Psoas muscle (tissue), 8 donors: Measurements from ENCODE around the gene CASQ1. TPM values are rescaled to one million over a fixed set of nuclear protein-coding genes. Genes with fewer than 3 reads are reported as not detected.

Source experiments
- ATAC-seq, 4 donors: fragments of 200-7000 bp; cut with Tn5 transposase; one replicate each; pipeline ENCODE4 v1.9.1; 2020; ENCODE audit warnings: moderate library complexity in 3 of 4, mild to moderate bottlenecking in 2 of 4
- DNase-seq, 2 donors: peaks; one replicate each; pipeline ENCODE4 v3.0.0-alpha.2; 2020
- H3K27ac ChIP-seq: fragments of 200-600 bp; one replicate; pipeline ENCODE4 v1.8.0; 2022
- H3K27me3 ChIP-seq, 3 donors: fragments of 200-600 bp in 1 of 3; one replicate each; pipeline versions ENCODE4 v1.6.1 to v1.8.0; 2013 to 2022; ENCODE audit warnings: low read length in 2 of 3, mild to moderate bottlenecking in 2 of 3, moderate library complexity in 1 of 3; ENCODE audit not compliant: insufficient read depth in 3 of 3
- H3K36me3 ChIP-seq, 2 donors: fragments of 200-600 bp in 1 of 2; one replicate each; pipeline versions ENCODE4 v1.6.1 to v1.8.0; 2013 to 2022; ENCODE audit warnings: low read depth in 1 of 2, mild to moderate bottlenecking in 1 of 2, moderate library complexity in 1 of 2; ENCODE audit not compliant: insufficient read depth in 1 of 2
- H3K4me1 ChIP-seq: fragments of 200-600 bp; one replicate; pipeline ENCODE4 v1.8.0; 2022
- H3K4me3 ChIP-seq: fragments of 200-600 bp; one replicate; pipeline ENCODE4 v1.8.0; 2022; ENCODE audit warnings: mild to moderate bottlenecking
- H3K9me3 ChIP-seq: fragments of 200-600 bp; one replicate; pipeline ENCODE4 v1.8.0; 2022
- WGBS, 3 donors: extraction: QIAGEN DNeasy Blood & Tissue Kit; methylation state at CpG; one replicate each; pipeline versions ENCODE4 v1.1.6 to v1.1.7; 2013; 5-methylcytosine and 5-hydroxymethylcytosine counted together
- intact Hi-C, 2 donors: fragments of 100-400 bp; cut with DNase I; formaldehyde crosslinking; loops; one replicate each; pipeline versions ENCODE4 v1.11.0 to v1.14.2; 2022
- polyA plus RNA-seq, 3 donors: library from polyadenylated mRNA; stranded (reverse); fragments of 200-250 nt; gene quantifications; one replicate each; pipeline ENCODE4 v1.2.3, GENCODE V29; 2013
- total RNA-seq, 4 donors: library from RNA; stranded (reverse); fragmentation: NEBNext Ultra II Directional in 2 of 4; extraction: Animal tissue kit (Norgen Biotek cat#: 25700) in 2 of 4; gene quantifications; one replicate each; pipeline versions ENCODE4 v1.2.1 to v1.2.4, GENCODE V29; 2021 to 2023
- TF ChIP-seq, protein P1 (sequence below): fragments of 200-600 bp; IDR thresholded peaks from one replicate; pipeline ENCODE4 v1.8.0; 2022; ENCODE audit warnings: antibody characterized with exemption
- donor health status: healthy with polysubstance abuse.
- donor health status: DM: no; HTN: no; CAD: no; lungs with moderate emphysema.
- donor health status: Bipolar disorder and iron deficiency.
- donor health status: healthy.
- donor health status: DM: yes; HTN: yes; CAD: no.
- donor health status: DM: no; HTN: no; CAD: no.
- donor health status: DM: no; HTN: no; CAD: no.
- donor health status: DM: yes; HTN: yes; CAD: no.

Gene CASQ1
- total and polyA plus RNA-seq, 7 donors, result 171 to 903 (median 412) TPM

DNA sequence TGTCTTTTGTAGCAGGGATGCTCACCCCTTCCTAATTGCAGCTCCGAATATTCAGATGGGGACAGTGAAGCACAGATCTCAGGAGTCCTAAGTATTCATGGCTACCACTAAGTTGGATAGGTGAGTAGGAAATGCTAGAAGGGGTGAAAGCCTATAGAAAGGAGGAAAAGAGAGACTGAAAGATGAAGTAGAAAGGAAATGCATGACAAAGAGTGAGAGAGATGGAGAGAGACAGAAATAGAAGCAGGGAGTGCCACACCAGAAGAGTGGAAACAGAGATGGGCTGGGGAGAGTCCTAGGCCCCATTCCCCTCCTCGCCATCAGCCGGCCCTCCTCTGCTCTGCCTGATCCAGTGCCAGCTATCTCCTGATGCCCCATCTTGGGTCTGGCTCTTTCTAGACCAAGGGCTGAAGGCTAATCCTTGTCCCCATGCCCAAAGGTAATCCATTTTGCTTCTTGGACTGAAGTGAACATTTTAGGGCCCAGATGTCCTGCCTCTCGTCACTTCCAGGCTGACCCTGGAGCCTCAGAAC is 16.8 kb downstream of the CASQ1 start:
- Histone ChIP-seq H3K36me3 (peaks cover 0 to 43% of the 10 kb centered on the region in 2 donors), H3K4me3 (no peak overlapping the region), H3K4me1 (peaks cover 48% of the 10 kb centered on the region), H3K9me3 (no peaks in the 10 kb centered on the region), H3K27ac (peak overlapping the region; percentile 92), H3K27me3 (no peaks in the 10 kb centered on the region)
- TF ChIP-seq, protein P1, sequence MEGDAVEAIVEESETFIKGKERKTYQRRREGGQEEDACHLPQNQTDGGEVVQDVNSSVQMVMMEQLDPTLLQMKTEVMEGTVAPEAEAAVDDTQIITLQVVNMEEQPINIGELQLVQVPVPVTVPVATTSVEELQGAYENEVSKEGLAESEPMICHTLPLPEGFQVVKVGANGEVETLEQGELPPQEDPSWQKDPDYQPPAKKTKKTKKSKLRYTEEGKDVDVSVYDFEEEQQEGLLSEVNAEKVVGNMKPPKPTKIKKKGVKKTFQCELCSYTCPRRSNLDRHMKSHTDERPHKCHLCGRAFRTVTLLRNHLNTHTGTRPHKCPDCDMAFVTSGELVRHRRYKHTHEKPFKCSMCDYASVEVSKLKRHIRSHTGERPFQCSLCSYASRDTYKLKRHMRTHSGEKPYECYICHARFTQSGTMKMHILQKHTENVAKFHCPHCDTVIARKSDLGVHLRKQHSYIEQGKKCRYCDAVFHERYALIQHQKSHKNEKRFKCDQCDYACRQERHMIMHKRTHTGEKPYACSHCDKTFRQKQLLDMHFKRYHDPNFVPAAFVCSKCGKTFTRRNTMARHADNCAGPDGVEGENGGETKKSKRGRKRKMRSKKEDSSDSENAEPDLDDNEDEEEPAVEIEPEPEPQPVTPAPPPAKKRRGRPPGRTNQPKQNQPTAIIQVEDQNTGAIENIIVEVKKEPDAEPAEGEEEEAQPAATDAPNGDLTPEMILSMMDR, result no peak
- 62 to 85% (median 72%) methylated on average over 4 of the region's 4 CpGs for WGBS, 3 donors
- no peak for ATAC-seq
- intact Hi-C loops, result loop anchor here in 1 of 2 donors (5.0 kb wide), 1 partner anchor 110 kb away; the partner anchor contains the start of gene IGSF8
- DNase-seq, result no peak

DNA sequence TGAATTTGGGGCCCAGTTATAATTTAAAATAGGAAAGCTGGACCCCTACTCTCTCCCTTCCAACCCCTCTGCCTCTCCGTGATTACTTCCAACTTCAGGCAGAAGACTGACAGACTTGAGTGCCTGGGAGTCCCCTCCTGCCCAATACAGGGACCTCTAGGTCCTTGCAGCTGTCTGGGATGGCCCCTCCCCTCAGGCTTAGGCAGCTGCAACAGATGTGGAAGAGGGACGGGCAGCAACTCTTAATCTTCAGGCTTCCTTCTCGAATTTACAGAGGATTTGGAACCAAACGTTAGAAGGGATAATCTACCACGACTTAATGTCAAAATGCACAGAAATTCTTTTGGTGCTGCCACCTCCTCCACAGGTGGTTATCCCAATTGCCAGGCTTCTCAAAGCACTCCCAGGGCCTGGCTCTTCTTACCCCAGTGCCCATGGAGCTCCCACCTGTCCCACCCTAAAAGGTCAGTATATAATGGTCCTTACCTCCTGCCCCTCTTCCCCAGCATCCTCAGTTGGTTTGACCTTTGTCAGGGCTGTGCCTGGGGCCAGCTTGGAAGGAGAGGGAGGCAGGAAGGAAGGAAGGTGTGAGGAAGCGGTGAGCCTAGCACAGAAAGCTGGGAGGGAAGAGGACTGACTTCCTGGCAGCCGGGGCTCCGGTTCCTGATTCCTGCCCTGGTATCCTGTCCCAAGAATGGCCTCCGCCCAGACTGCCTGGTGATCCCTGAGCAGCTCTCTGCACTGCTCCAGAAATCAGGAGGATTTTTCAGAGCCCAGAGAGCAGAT is 17.6 kb downstream of the CASQ1 start:
- ATAC-seq (no peak), DNase-seq (no peak)
- WGBS, 3 donors, result 43 to 53% (median 47%) methylated on average over 9 of the region's 9 CpGs
- H3K4me3 ChIP-seq, result peak overlapping the region; percentile 18
- H3K27me3 ChIP-seq, result no peaks in the 10 kb centered on the region
- peak overlapping the region; percentile 92 for H3K27ac ChIP-seq
- intact Hi-C loops, result loop anchor here in 1 of 2 donors (5.0 kb wide), 1 partner anchor 111 kb away; the partner anchor contains the start of gene IGSF8
- H3K36me3 ChIP-seq, result peaks cover 0 to 44% of the 10 kb centered on the region in 2 donors
- TF ChIP-seq, protein P1, result no peak
- no peaks in the 10 kb centered on the region for H3K9me3 ChIP-seq
- peaks cover 48% of the 10 kb centered on the region for H3K4me1 ChIP-seq

DNA sequence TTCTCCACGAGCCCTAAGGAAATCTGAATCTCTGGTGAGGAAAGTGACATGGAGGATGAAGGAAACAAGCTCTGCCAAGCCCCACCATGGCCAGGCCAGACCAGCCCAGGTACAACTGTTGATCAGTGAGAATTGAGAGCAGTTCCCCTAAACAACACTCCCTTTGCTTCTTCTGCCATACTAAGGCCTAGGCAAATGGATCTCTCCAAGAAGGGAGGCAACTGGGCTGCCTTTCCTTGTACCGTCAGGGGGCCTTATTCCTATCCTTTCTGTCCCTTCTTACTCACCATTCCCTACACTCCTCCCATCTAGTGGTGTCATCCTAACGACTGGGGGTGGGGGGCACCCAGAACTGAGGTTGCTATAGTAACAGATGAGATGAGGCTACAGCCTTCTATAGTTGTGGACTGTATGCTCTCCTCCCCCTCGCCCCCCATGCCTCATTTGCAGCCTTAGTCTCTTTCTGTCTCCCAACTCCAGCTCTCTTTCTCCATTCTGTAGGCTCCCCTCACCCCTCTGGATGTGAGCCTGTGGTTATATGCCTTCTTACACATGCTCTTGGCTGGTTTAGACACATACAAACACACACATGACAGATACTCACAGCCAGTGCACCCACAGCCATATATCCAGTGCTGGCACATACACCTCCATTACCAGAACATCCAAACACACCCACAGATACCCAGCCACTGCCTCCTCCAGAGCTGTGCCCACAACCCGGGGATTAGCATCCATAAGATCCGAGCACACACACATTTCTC is 18.4 kb downstream of the CASQ1 start:
- ATAC-seq (no peak), DNase-seq (no peak)
- TF ChIP-seq, protein P1, result no peak
- H3K4me3 ChIP-seq, result peak overlapping the region; percentile 18
- 58 to 64% (median 60%) methylated on average over 6 of the region's 6 CpGs for WGBS, 3 donors
- H3K4me1 ChIP-seq, result peaks cover 48% of the 10 kb centered on the region
- no peaks in the 10 kb centered on the region for H3K9me3 ChIP-seq
- H3K27ac ChIP-seq, result peak overlapping the region; percentile 92
- peaks cover 3 to 50% of the 10 kb centered on the region in 2 donors for H3K36me3 ChIP-seq
- H3K27me3 ChIP-seq, result no peaks in the 10 kb centered on the region
- intact Hi-C loops, result loop anchor here in 1 of 2 donors (5.0 kb wide), 1 partner anchor 111 kb away; the partner anchor contains the start of gene IGSF8

DNA sequence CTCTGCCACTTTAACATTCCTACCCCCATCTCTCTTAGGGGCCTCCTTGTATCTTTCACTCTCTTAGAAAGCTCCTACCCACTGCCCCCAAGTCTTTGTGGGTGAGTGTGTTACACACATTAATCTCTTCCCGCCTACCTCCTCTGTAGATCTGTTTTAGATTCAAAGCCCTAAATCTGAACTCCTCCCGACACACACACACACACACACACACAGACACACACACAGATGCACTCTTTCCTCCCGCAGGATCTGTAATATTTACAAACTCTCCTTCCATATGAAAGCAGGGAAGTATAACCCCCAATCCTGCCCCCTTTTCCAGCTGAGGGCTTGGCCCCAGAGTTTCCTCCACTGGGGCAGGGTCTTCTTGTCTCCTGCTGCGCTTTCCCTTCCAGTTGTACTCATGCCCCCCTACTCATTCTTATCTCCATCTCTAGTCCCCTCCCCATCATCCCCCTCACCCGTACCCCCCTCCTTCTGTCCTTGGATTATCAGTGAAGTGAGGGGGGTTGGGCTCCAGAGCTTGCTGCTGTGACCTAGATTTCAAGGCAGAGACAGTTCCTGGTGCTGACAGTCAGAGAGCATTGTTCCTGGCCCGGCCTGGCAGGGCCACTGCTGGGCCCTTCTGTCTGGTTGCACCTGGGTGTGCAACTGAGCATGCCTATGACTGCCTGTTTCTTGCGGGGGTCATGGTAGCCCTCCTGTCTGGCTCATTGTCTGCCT is 19.1 kb downstream of the CASQ1 start:
- Histone ChIP-seq H3K9me3 (no peaks in the 10 kb centered on the region), H3K36me3 (peaks cover 3 to 58% of the 10 kb centered on the region in 2 donors)
- intact Hi-C loops, result loop anchor here in 1 of 2 donors (5.0 kb wide), 1 partner anchor 112 kb away; the partner anchor contains the start of gene IGSF8

More for the DNA sequence above, 19.1 kb downstream of the CASQ1 start:
- Histone ChIP-seq H3K4me1 (peaks cover 41% of the 10 kb centered on the region), H3K4me3 (no peak overlapping the region), H3K27ac (peak overlapping the region; percentile 92), H3K27me3 (no peaks in the 10 kb centered on the region)
- ATAC-seq (peak; percentile 51 to 73 (median 63)), DNase-seq (peak; percentile 44 to 67)
- TF ChIP-seq, protein P1, result no peak
- 40 to 47% (median 46%) methylated on average over 7 of the region's 7 CpGs for WGBS, 3 donors
